ENCODE data around the gene PPP2R5D. TPM values are rescaled to one million over a fixed set of nuclear protein-coding genes. Genes with fewer than 3 reads are reported as not detected.

Gene PPP2R5D
- total and polyA plus RNA-seq, 2 of the 8 experiments (the other 6 are each of a cell fraction or from before 2014, with no cell fraction given): 52.1 to 55.7 TPM

- DNase-seq (ENCODE audit: low read depth in 1 of 2, low spot score in 2 of 2) (no peak), FAIRE-seq (no peak)
- TF ChIP-seq CTCF (IDR thresholded peaks at IDR 0.05; ENCODE audit: control extremely low read depth in 1 of 3, insufficient read depth in 1 of 3, low read depth in 1 of 3, low read length in 3 of 3): peak in 1 of 3 experiments; percentile 27; a peak in 1 of 4 replicates
- TF ChIP-seq KDM4A (IDR thresholded peaks at IDR 0.05; ENCODE audit: low read depth, low read length, severe bottlenecking): no peak
- TF ChIP-seq RAD21 (IDR thresholded peaks at IDR 0.05 in 1 of 2, conservative IDR thresholded peaks at IDR 0.05 in 1 of 2; ENCODE audit: low read depth in 2 of 2, low read length in 2 of 2): peak in 1 of 2 experiments; percentile 7; a peak in 1 of 4 replicates
- TF ChIP-seq TCF12 (IDR thresholded peaks at IDR 0.05; ENCODE audit: low read depth, low read length): no peak
- no peak for TF ChIP-seq FOSL1 (IDR thresholded peaks at IDR 0.05; ENCODE audit: insufficient read depth, low read depth, low read length)
- no peak for TF ChIP-seq EGR1 (IDR thresholded peaks at IDR 0.05; ENCODE audit: borderline replicate concordance, low read depth, low read length)
- TF ChIP-seq SUZ12 (IDR thresholded peaks at IDR 0.05; ENCODE audit: low read length): no peak
- TF ChIP-seq YY1 (IDR thresholded peaks at IDR 0.05; ENCODE audit: low read depth, low read length): no peak
- no peak overlapping the region for H3K27ac ChIP-seq (ENCODE audit: low read depth, low read length)
- H4K91ac ChIP-seq (replicated peaks; ENCODE audit: insufficient read length, low read length): no peak overlapping the region
- no peak overlapping the region for H2BK120ac ChIP-seq (replicated peaks; ENCODE audit: low read depth, low read length)
- H3K4me1 ChIP-seq (replicated peaks in 1 of 4; ENCODE audit: control insufficient read depth in 3 of 4, insufficient read depth in 4 of 4, low read length in 3 of 4): no peaks in the 10 kb centered on the region
- H4K8ac ChIP-seq (ENCODE audit: extremely low read depth, insufficient read depth, low read length): no peak overlapping the region
- peaks cover 2 to 18% of the 10 kb centered on the region in 2 experiments for H4K20me1 ChIP-seq (replicated peaks in 1 of 2; ENCODE audit: control insufficient read depth in 1 of 2, insufficient read depth in 2 of 2, low read length in 2 of 2)
- ChIA-PET POLR2A (ENCODE audit: partially characterized antibody) (interaction anchor here (0.6 to 29.7 kb wide), 4 partner anchors 5 to 358 kb away, joined by 3 to 584 read pairs (median 294); partner anchors contain the start of genes CUL7, KLHDC3, MEA1 and RRP36), CTCF (ENCODE audit: partially characterized antibody) (interaction anchor here (0.8 to 1.5 kb wide), 5 partner anchors 16 to 107 kb away, joined by 3 to 4 read pairs (median 4); partner anchors contain the start of gene RRP36)
- no peaks in the 10 kb centered on the region for H3K27me3 ChIP-seq (replicated peaks in 1 of 4; ENCODE audit: control insufficient read depth in 3 of 4, extremely low read depth in 1 of 4, insufficient read depth in 3 of 4, low read length in 3 of 4)
- no peaks in the 10 kb centered on the region for H3K79me2 ChIP-seq (ENCODE audit: control insufficient read depth in 1 of 2, insufficient read depth in 2 of 2, low read length in 2 of 2)
- H3K9me3 ChIP-seq (ENCODE audit: insufficient read depth in 2 of 2, low read depth in 1 of 2, low read length in 1 of 2): no peaks in the 10 kb centered on the region
- H2AFZ ChIP-seq (ENCODE audit: low read length): no peak overlapping the region
- no peak overlapping the region for H3K4me2 ChIP-seq (ENCODE audit: insufficient read depth in 1 of 2, low read depth in 2 of 2, low read length in 2 of 2)
- no peak overlapping the region for H2BK15ac ChIP-seq (ENCODE audit: low read length)
- no peak overlapping the region for H3K14ac ChIP-seq (ENCODE audit: insufficient read length)
- H3K4ac ChIP-seq (replicated peaks; ENCODE audit: insufficient read length, low read depth, low read length): no peak overlapping the region
- 94% methylated on average over 5 of the region's 5 CpGs; no CpG with 5 or more reads in 1 of the 2 experiments for WGBS, 2 experiments (ENCODE audit: extremely low coverage in 1 of 2, insufficient coverage in 1 of 2, insufficient read length in 1 of 2, insufficient replicate concordance in 2 of 2, low coverage in 1 of 2, low lambda C conversion rate in 2 of 2, missing lambda C conversion rate in 1 of 2)
- no peak overlapping the region for H4K5ac ChIP-seq (ENCODE audit: insufficient read length, low read depth, low read length)
- H2BK5ac ChIP-seq (ENCODE audit: low read depth, low read length): no peak overlapping the region
- H3K23me2 ChIP-seq (ENCODE audit: low read depth, low read length): peaks cover 2% of the 10 kb centered on the region; the same call in 1 of the 2 replicates
- H3K79me1 ChIP-seq (ENCODE audit: low read depth, low read length): no peaks in the 10 kb centered on the region
- no peak overlapping the region for H3K4me3 ChIP-seq (ENCODE audit: extremely low read depth in 1 of 4, insufficient read depth in 2 of 4, low read depth in 3 of 4, low read length in 4 of 4)
- H3K23ac ChIP-seq (ENCODE audit: insufficient read length): no peak overlapping the region
- no peak overlapping the region for H3K56ac ChIP-seq (replicated peaks; ENCODE audit: insufficient read length, low read depth, low read length)
- H3K9ac ChIP-seq (replicated peaks in 1 of 4; ENCODE audit: extremely low read depth in 1 of 4, low read depth in 3 of 4, low read length in 3 of 4): no peak overlapping the region
- H2BK20ac ChIP-seq (ENCODE audit: low read length): no peak overlapping the region
- peaks cover 2 to 26% (median 13%) of the 10 kb centered on the region in 4 experiments; a peak in 4 of 8 replicates for H3K36me3 ChIP-seq (ENCODE audit: control insufficient read depth in 2 of 4, insufficient read depth in 4 of 4, low read length in 3 of 4)
- no peak overlapping the region for H2BK12ac ChIP-seq (ENCODE audit: low read depth, low read length)
- no peak overlapping the region for H3K18ac ChIP-seq (ENCODE audit: extremely low read depth, low read length)
- no peak overlapping the region for H2AK5ac ChIP-seq (ENCODE audit: low read depth, low read length)
These were observed 52.8 kb downstream of the PPP2R5D start for GRCh38 chr6:43037197-43037596.

All from H1 (cell line).